ENCODE data around the gene TRAPPC10. TPM values are rescaled to one million over a fixed set of nuclear protein-coding genes. Genes with fewer than 3 reads are reported as not detected.

TRAPPC10 gene
- polyA plus RNA-seq, 5 donors, result 22.9 to 28.2 (median 26.6) TPM

DNA sequence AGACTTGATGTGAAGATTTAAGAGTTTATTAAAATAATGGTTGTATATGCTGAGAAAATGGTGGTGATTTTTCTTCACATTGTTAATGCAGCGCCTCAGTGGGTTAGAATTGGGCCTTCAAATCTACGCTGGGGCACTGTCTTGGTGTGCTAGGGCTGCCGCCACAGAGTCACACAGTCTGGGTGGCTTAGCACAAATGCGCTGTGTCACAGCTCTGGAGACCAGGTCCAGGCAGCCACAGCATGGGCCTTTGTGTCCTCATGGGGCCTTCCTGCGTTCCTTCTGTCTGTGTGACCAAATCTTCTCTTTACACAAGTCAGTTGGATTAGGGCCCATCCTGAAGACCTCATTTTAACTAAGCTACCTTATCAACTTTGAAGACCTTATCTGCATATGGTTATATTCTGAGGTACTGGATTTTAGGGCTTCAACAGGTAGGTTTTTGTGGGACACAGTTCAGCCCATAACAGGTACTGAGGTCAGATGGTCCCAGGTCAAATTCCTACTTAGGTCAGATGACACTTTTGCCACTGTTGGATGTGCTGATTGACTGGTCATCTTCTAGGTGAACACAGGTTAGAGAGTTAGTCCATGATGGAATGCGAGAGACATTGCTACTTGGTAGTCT lies 17.5 kb downstream of the TRAPPC10 start:
- no peak for DNase-seq

DNA sequence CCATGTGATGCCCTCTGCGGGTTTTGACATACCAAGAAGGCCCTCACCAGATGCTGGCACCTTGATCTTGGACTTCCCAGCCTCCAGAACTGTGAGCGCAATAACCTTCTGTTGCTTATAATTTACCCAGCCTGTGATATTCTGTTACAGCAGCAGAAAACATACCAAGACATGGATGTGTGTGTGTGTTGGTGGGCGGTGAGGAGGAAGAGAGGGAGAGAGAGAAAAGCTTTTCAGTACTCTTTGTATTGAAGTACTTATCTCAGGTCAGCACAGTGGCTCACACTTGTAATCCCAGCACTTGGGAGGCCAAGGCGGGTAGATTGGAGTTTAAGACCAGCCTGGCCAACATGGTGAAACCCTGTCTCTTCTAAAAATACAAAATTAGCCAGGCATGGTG lies 23.1 kb downstream of the TRAPPC10 start:
- DNase-seq, result no peak

DNA sequence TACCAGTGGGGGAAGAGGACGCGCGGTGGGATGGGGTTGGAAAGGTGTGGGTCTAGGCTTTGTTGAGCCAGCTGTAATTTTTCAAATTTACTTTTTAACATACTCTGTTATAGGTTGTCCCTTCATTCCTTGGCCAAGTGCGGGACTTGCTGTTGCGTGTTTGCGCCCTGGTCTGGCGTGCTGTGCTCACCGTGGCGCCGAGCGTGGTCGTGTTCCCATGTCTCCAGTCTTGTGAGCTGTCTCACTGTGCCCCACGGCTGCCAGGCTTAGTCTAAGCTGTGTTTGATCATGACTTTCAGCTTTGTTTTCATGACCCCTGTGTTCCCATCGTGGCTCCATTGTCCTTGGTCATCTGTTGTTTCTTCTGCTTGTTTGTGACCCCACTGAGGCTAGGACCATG lies 26.0 kb downstream of the TRAPPC10 start:
- no peak for DNase-seq

DNA sequence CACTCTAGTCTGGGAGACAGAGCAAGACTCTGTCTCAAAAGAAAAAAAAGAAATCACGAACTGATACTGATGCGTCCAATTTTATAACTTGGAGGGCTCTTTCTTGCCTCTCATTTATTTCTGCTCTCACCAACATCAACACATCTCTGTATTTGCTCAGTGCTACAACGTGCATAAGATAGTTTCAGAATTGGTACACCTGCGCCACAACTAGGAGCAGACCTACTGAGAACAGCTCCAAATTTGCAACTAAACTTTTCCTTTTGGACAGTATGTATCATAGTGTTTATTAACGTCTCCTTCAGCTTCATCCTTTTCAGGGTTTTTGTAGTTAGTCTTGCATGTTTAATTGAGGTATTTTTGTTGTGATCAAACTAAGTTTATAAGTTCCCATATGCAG lies 27.7 kb downstream of the TRAPPC10 start:
- DNase-seq, result no peak

DNA sequence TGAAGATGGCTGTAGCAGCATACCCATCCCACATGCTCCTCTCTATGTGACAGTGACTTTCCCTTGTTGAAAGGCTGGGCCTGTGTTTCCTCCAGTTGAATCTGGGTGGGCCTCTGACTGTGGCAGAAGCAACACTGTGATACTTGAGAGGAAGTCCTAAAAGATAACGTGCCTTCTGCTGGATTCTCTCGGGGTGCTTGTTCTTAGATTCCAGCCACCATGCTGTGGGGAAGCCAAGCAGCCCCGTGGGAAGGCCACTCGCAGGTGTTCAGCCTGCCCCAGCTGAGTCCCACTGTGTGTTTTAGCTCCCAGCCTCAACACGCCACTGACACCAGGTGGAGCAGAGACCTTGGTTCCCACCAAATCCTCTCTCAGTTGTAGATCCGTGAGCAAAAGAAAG lies 31.5 kb downstream of the TRAPPC10 start:
- no peak for DNase-seq

DNA sequence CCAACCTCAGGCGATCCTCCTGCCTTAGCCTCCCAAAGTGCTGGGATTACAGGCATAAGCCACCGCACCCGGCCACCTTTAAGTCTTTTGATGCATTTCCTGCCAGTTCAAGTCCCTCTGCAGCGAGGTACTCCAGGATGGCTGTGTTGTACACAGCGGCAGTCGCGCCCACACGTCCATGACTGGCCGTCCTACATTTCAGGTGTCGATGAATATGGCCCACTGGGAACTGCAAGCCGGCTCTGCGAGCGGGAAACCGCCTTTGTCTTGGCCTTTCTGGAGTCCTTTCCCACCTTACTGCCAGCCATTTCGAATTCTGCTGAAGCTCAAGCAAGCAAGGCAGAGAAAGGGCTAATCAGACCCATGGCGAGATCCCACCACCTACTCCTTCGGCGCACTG lies 34.6 kb downstream of the TRAPPC10 start:
- DNase-seq, result no peak

GRCh38 chr21:44047996-44048560 lies 36.0 kb downstream of the TRAPPC10 start:
- DNase-seq, result no peak

DNA sequence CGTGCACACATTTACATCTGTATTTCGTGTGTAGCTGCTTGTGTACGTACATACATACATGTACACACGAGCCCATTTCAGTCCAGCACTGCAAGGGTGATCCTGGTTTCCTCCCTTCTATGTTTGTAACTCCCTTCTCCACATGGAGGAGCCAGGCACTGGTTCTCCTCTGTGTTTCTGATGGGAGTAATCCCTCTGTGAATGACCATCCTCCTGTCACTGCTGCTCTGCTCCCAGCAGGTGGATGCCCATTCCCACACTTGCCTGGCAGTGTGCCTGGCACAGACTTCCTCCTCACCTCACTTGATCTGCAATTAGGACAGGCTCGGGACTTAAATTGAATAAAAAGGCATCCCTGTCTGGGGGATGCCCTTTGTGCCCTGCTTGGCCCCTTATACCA lies 37.1 kb downstream of the TRAPPC10 start:
- DNase-seq, result no peak

- DNase-seq, result no peak
These were observed 37.5 kb downstream of the TRAPPC10 start for GRCh38 chr21:44049606-44050005.

GRCh38 chr21:44050276-44050675 lies 38.2 kb downstream of the TRAPPC10 start:
- DNase-seq, result no peak

GRCh38 chr21:44051462-44051941 lies 39.4 kb downstream of the TRAPPC10 start:
- peak in 1 of 2 donors; percentile 7 for DNase-seq

DNA sequence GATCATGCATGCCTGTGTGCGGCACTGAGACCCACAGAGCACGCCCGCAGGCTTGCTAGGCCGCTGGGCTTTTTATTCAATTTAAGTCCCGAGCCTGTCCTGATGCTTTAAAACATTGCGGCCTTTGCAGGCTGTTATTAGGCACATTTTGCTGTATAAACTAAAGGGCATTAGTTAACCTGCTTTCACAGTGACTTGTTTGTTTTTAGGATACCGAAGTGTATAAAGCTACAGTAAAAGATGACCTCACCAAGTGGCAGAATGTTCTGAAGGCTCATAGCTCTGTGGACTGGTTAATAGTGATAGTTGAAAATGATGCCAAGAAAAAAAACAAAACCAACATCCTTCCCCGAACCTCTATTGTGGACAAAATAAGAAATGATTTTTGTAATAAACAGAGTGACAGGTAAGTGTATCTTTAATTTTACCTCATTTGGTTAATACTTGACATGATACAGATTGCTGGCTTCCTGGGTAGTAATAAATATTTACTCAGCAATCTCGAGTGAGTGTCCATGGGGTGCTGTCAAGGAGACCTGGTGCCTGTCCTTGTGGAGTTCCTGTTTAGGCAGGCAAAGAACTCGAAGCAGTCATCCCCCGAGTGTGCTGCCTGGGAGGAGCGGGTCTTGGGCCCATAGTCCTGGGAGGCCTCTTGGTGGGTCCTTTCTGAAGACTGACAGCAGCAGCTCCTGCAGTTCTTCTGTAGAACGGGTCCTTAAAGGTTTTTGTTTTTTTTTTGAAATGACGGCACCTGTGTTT lies 40.1 kb downstream of the TRAPPC10 start:
- no peak for DNase-seq

- no peak for DNase-seq
These were observed 40.7 kb downstream of the TRAPPC10 start for GRCh38 chr21:44052830-44053226.

GRCh38 chr21:44053567-44053966 lies 41.5 kb downstream of the TRAPPC10 start:
- no peak for DNase-seq

DNA sequence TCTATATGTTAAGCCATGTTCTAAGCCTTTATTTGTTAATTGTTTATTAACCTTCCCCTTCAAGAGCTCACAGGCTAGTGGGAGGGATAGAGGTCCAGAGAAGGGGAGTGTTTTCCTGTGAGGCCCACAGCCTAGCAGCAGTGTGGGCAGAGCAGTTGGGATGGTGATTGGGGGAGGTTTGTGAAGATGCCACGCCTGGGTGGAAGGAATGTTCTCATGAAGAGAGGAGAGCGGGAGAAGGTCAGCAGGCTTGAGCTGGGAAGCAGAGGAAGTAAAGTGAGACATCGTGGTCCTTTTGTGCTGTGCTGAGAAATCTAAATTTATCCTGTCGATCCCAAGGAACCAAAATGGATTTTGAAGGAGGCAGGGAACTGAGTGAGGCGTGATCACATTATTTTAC lies 42.6 kb downstream of the TRAPPC10 start:
- no peak for DNase-seq

DNA sequence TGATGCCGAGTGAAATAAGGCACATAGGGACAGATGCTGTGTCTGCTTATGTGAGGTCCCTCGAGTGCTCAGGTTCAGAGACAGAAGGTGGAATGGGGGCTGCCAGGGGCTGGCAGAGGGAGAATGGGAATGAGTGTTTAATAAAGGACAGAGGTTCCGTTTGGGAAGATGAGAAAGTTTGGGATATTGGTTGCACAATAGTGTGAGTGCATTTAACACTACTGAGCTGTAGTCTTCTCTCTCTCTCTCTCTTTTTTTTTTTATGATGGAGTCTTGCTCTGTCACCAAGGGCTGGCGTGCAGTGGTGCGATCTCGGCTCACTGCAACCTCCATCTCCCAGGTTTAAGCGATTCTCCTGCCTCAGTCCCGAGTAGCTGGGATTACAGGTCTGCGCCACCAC lies 44.9 kb downstream of the TRAPPC10 start:
- DNase-seq, result no peak

- no peak for DNase-seq
These were observed 46.0 kb downstream of the TRAPPC10 start for GRCh38 chr21:44057960-44058651.

DNA sequence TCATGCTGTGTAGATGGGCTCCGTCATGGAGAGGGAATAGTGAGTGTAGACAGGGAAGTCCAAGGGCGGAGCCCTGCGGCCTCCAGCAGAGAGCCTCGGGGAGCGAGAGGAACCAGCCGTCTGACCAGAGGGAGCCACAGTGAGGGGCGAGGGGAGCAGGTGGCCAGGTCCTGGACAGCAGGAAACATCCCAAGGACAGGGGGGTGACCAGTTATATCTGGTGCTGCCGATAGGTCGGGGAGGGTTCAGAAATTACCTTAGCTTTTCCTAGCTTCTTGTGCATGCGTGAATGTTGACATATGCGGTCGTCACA lies 46.5 kb downstream of the TRAPPC10 start:
- no peak for DNase-seq

DNA sequence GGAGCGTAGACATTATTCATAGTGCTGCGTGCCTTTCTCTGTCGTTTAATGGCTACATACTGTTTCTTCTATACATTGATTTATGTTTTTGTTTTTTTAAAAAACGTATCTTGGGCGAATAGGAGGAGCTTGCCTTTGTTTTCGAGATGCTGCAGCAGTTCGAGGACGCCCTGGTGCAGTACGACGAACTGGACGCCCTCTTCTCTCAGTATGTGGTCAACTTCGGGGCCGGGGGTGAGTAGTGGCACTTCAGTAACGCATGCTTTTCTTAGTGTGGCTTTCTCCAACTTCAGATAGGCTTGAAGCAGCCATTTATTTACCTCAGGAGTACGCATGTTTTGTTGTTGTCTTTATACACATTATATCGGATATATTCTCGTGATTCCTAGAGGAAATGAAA lies 46.9 kb downstream of the TRAPPC10 start:
- DNase-seq, result no peak

- no peak for DNase-seq
These were observed 47.6 kb downstream of the TRAPPC10 start for GRCh38 chr21:44059710-44060109.

DNA sequence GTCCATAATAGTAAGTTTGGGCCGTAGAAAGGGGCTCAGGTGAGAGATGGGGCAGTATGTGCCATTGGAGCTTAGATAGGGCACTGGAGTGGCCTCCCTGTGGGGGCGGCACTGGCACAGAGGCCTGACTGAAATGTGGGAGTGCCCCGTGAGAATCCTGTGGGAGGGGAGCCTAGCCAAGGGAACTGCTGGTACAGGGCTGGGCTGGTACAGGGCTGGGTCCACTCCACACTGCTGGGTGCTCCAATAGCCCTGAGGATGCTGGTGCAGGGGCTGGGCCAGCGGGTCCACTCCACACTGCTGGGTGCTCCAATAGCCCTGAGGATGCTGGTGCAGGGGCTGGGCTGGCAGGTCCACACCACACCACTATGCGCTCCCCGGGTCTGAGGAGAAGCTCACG lies 50.3 kb downstream of the TRAPPC10 start:
- DNase-seq, result no peak

- no peak for DNase-seq
These were observed 51.2 kb downstream of the TRAPPC10 start for GRCh38 chr21:44063151-44063912.

Measured in right lung (tissue), 5 donors.